K562 (cell line): ENCODE data around the gene DDAH1. TPM values are rescaled to one million over a fixed set of nuclear protein-coding genes. Genes with fewer than 3 reads are reported as not detected.
A peak's percentile ranks its signal among the peaks of the same experiment; 100 is the strongest.

ENCODE experiments used
- ELF1 ChIP-seq: fragments of 200-800 bp; sonication (Bioruptor generic); IDR thresholded peaks from 2 replicates; pipeline ENCODE4 v1.6.1; 2016; ENCODE audit warnings: missing genetic modification characterization, missing compliant biosample characterization
- HSF4 ChIP-seq: fragments of 250-450 bp; sonication (Bioruptor Pico); IDR thresholded peaks from 2 replicates; pipeline ENCODE4 v2.1.2; 2022; ENCODE audit warnings: mild to moderate bottlenecking, moderate library complexity, borderline replicate concordance
- KDM5B ChIP-seq: fragments of 200-600 bp; sonication (generic); IDR thresholded peaks from 2 replicates; pipeline ENCODE4 v1.6.1; 2012; ENCODE audit warnings: low read depth, mild to moderate bottlenecking, moderate library complexity, low read length, control low read depth, inconsistent platforms; ENCODE audit not compliant: insufficient replicate concordance
- KLF16 ChIP-seq: IDR thresholded peaks from 2 replicates; pipeline ENCODE4 v1.6.1; 2016; ENCODE audit warnings: antibody characterized with exemption
- MCM2 ChIP-seq: fragments of 450-650 bp; IDR thresholded peaks from 2 replicates; pipeline ENCODE4 v1.6.1; 2017; ENCODE audit warnings: low read depth, mild to moderate bottlenecking
- MCM3 ChIP-seq: fragments of 450-650 bp; IDR thresholded peaks from 2 replicates; pipeline ENCODE4 v1.6.1; 2016
- NFXL1 ChIP-seq: fragments of 450-650 bp; formaldehyde crosslinking; IDR thresholded peaks from 2 replicates; pipeline ENCODE4 v1.4.0; 2021; ENCODE audit warnings: mild to moderate bottlenecking
- NR1H2 ChIP-seq: sonication (generic); formaldehyde crosslinking; IDR thresholded peaks from 2 replicates; pipeline ENCODE4 v1.4.0; 2020; ENCODE audit warnings: mild to moderate bottlenecking, missing genetic modification reagents
- PTBP1 ChIP-seq: fragments of 200-400 bp; formaldehyde crosslinking; IDR thresholded peaks from 2 replicates; pipeline ENCODE4 v1.6.1; 2017; ENCODE audit warnings: low read depth, low read length
- RFX1 ChIP-seq: fragments of 450-650 bp; IDR thresholded peaks from 2 replicates; pipeline ENCODE4 v1.6.1; 2016; ENCODE audit warnings: mild to moderate bottlenecking, moderate library complexity
- SMARCA4 ChIP-seq: fragments of 450-650 bp; IDR thresholded peaks from 2 replicates; pipeline ENCODE4 v1.6.1; 2016
- TRIM24 ChIP-seq, 2 experiments: fragments of 450-650 bp; IDR thresholded peaks; 2 replicates each; pipeline ENCODE4 v1.6.1; 2016
- XRCC4 ChIP-seq: IDR thresholded peaks from one replicate; pipeline ENCODE4 v1.6.1; 2011; ENCODE audit not compliant: insufficient read depth, insufficient read length; ENCODE audit errors: extremely low read depth
- polyA plus RNA-seq, 8 experiments: library from polyadenylated mRNA; depleted of rRNA in 4 of 8; stranded (reverse) in 5 of 8; unstranded in 3 of 8; fragments of >200 nt; fragmentation: Nextera tagmentation in 2 of 8; fragmentation: Illumina TruSeq in 1 of 8; extraction: Ambion mirVana in 2 of 8; extraction: Trizol in 1 of 8; gene quantifications; 2 replicates each; pipeline versions ENCODE4 v1.2.1 to v1.2.3, GENCODE V29; 2011 to 2014; ENCODE audit warnings: inconsistent platforms in 1 of 8, missing spikeins in 1 of 8
- total RNA-seq, 7 experiments: library from RNA; depleted of rRNA in 6 of 7; stranded (reverse); fragments of >200 nt in 6 of 7; fragmentation: Illumina TruSeq in 2 of 7; extraction: Trizol in 2 of 7; gene quantifications; 2 replicates each; pipeline versions ENCODE4 v1.2.1 to v1.2.3, GENCODE V29; 2011 to 2021; ENCODE audit warnings: low replicate concordance in 1 of 7
- TF ChIP-seq, protein P1 (sequence below): fragments of 450-650 bp; IDR thresholded peaks from 2 replicates; pipeline ENCODE4 v1.6.1; 2017; ENCODE audit warnings: antibody characterized with exemption, mild to moderate bottlenecking
- TF ChIP-seq, protein P2 (sequence below): fragments of 250-450 bp; sonication (Bioruptor Pico); IDR thresholded peaks from 2 replicates; pipeline ENCODE4 v1.8.0; 2022; ENCODE audit warnings: moderate library complexity, mild to moderate bottlenecking, inconsistent platforms
- TF ChIP-seq, protein P3 (sequence below): sonication (generic); formaldehyde crosslinking; IDR thresholded peaks from 2 replicates; pipeline ENCODE4 v1.8.0; 2022; ENCODE audit warnings: mild to moderate bottlenecking, missing genetic modification reagents
- TF ChIP-seq, protein P4 (sequence below): sonication (generic); formaldehyde crosslinking; IDR thresholded peaks from 2 replicates; pipeline ENCODE4 v1.8.1; 2023; ENCODE audit warnings: missing genetic modification reagents, mild to moderate bottlenecking, borderline replicate concordance

DDAH1 gene
- total and polyA plus RNA-seq, 9 of the 15 experiments (the other 6 are each of a cell fraction or from before 2014, with no cell fraction given) = 0.04 to 0.24 (median 0.10) TPM

DNA sequence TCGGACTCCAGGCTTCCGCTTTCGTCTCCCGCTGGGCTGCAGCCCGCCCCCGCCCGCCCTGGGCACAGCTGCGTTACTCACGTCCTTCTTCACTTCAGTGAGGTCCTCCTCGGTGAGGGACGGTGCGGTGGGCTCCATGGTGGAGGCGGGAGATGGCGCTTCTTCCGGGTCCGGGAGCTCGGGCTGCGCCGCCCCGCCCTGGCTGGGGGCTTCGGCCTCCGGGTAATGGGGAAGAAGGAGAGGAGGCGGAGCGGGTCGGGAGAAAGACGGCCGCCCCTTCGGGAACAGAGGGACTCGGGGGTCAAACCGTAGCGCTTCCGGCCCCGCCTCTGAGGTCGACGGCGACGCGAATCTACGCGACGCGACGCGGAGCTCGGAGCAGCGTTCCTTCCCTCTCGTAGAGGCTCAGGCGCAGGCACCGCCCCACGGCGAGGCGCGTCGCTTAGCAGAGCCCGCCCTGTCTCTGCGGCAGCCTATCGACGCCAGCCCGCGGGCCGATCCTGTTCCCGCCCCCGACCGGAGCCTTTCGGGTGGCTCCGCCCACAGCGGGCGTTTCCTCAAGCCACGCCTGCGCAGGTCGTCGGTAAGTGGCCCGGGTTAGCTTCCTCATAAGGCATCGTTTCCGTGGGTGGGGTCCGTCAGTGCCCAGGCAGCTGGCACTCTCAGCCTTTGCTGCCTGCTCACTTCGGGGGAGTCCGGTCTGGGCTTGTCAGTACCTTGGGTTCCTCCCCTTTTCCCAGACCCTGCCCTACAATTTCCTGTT is 188.6 kb downstream of the DDAH1 start, which contains the start of gene BCL10 (continued):
- TF ChIP-seq, protein P1, sequence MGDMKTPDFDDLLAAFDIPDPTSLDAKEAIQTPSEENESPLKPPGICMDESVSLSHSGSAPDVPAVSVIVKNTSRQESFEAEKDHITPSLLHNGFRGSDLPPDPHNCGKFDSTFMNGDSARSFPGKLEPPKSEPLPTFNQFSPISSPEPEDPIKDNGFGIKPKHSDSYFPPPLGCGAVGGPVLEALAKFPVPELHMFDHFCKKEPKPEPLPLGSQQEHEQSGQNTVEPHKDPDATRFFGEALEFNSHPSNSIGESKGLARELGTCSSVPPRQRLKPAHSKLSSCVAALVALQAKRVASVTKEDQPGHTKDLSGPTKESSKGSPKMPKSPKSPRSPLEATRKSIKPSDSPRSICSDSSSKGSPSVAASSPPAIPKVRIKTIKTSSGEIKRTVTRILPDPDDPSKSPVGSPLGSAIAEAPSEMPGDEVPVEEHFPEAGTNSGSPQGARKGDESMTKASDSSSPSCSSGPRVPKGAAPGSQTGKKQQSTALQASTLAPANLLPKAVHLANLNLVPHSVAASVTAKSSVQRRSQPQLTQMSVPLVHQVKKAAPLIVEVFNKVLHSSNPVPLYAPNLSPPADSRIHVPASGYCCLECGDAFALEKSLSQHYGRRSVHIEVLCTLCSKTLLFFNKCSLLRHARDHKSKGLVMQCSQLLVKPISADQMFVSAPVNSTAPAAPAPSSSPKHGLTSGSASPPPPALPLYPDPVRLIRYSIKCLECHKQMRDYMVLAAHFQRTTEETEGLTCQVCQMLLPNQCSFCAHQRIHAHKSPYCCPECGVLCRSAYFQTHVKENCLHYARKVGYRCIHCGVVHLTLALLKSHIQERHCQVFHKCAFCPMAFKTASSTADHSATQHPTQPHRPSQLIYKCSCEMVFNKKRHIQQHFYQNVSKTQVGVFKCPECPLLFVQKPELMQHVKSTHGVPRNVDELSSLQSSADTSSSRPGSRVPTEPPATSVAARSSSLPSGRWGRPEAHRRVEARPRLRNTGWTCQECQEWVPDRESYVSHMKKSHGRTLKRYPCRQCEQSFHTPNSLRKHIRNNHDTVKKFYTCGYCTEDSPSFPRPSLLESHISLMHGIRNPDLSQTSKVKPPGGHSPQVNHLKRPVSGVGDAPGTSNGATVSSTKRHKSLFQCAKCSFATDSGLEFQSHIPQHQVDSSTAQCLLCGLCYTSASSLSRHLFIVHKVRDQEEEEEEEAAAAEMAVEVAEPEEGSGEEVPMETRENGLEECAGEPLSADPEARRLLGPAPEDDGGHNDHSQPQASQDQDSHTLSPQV = no peak
- peak; percentile 93 for TF ChIP-seq ELF1 (tag)
- TF ChIP-seq, protein P2, sequence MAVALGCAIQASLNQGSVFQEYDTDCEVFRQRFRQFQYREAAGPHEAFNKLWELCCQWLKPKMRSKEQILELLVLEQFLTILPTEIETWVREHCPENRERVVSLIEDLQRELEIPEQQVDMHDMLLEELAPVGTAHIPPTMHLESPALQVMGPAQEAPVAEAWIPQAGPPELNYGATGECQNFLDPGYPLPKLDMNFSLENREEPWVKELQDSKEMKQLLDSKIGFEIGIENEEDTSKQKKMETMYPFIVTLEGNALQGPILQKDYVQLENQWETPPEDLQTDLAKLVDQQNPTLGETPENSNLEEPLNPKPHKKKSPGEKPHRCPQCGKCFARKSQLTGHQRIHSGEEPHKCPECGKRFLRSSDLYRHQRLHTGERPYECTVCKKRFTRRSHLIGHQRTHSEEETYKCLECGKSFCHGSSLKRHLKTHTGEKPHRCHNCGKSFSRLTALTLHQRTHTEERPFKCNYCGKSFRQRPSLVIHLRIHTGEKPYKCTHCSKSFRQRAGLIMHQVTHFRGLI (CRISPR knock-in tag) = no peak
- TF ChIP-seq NFXL1 (CRISPR knock-in tag) = no peak
- no peak for TF ChIP-seq RFX1
- TF ChIP-seq MCM2 = no peak
- TF ChIP-seq, protein P3, sequence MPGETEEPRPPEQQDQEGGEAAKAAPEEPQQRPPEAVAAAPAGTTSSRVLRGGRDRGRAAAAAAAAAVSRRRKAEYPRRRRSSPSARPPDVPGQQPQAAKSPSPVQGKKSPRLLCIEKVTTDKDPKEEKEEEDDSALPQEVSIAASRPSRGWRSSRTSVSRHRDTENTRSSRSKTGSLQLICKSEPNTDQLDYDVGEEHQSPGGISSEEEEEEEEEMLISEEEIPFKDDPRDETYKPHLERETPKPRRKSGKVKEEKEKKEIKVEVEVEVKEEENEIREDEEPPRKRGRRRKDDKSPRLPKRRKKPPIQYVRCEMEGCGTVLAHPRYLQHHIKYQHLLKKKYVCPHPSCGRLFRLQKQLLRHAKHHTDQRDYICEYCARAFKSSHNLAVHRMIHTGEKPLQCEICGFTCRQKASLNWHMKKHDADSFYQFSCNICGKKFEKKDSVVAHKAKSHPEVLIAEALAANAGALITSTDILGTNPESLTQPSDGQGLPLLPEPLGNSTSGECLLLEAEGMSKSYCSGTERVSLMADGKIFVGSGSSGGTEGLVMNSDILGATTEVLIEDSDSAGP (CRISPR knock-in tag) = no peak
- TF ChIP-seq KLF16 = no peak
- TF ChIP-seq, protein P4, sequence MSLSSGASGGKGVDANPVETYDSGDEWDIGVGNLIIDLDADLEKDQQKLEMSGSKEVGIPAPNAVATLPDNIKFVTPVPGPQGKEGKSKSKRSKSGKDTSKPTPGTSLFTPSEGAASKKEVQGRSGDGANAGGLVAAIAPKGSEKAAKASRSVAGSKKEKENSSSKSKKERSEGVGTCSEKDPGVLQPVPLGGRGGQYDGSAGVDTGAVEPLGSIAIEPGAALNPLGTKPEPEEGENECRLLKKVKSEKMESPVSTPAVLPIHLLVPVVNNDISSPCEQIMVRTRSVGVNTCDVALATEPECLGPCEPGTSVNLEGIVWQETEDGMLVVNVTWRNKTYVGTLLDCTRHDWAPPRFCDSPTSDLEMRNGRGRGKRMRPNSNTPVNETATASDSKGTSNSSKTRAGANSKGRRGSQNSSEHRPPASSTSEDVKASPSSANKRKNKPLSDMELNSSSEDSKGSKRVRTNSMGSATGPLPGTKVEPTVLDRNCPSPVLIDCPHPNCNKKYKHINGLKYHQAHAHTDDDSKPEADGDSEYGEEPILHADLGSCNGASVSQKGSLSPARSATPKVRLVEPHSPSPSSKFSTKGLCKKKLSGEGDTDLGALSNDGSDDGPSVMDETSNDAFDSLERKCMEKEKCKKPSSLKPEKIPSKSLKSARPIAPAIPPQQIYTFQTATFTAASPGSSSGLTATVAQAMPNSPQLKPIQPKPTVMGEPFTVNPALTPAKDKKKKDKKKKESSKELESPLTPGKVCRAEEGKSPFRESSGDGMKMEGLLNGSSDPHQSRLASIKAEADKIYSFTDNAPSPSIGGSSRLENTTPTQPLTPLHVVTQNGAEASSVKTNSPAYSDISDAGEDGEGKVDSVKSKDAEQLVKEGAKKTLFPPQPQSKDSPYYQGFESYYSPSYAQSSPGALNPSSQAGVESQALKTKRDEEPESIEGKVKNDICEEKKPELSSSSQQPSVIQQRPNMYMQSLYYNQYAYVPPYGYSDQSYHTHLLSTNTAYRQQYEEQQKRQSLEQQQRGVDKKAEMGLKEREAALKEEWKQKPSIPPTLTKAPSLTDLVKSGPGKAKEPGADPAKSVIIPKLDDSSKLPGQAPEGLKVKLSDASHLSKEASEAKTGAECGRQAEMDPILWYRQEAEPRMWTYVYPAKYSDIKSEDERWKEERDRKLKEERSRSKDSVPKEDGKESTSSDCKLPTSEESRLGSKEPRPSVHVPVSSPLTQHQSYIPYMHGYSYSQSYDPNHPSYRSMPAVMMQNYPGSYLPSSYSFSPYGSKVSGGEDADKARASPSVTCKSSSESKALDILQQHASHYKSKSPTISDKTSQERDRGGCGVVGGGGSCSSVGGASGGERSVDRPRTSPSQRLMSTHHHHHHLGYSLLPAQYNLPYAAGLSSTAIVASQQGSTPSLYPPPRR (CRISPR knock-in tag) = no peak
- TF ChIP-seq KDM5B = peak; percentile 65
- TF ChIP-seq NR1H2 (CRISPR knock-in tag) = no peak
- TF ChIP-seq HSF4 = no peak
- TF ChIP-seq TRIM24 (IDR thresholded peaks at IDR 0.05) = peak in 1 of 2 experiments; percentile 52; a peak in 1 of 4 replicates
- no peak; the same call in 1 of the 2 replicates for TF ChIP-seq SMARCA4
- no peak for TF ChIP-seq XRCC4
- no peak for TF ChIP-seq MCM3
- TF ChIP-seq PTBP1 = no peak
